Hepatocyte (in vitro differentiated cells): Measurements from ENCODE around the gene SERPINA10. TPM values are rescaled to one million over a fixed set of nuclear protein-coding genes. Genes with fewer than 3 reads are reported as not detected.

ENCODE experiments used
- DNase-seq: peaks from one replicate; pipeline ENCODE4 v3.0.0-alpha.2; 2016; ENCODE audit warnings: low spot score
- H2AFZ ChIP-seq: fragments of 200-600 bp; sonication (generic); 2 replicates; pipeline ENCODE4 v1.6.0; 2016; ENCODE audit warnings: antibody characterized with exemption, mild to moderate bottlenecking
- H3K27ac ChIP-seq: fragments of 200-600 bp; sonication (generic); 2 replicates; pipeline ENCODE4 v1.5.1; 2016; ENCODE audit warnings: mild to moderate bottlenecking
- H3K27me3 ChIP-seq: fragments of 200-600 bp; sonication (generic); 2 replicates; pipeline ENCODE4 v1.6.1; 2016
- H3K36me3 ChIP-seq: fragments of 200-600 bp; sonication (generic); replicated peaks from 2 replicates; pipeline ENCODE4 v1.5.1; 2016; ENCODE audit warnings: low read depth; ENCODE audit not compliant: insufficient read depth
- H3K4me1 ChIP-seq: fragments of 200-600 bp; sonication (generic); 2 replicates; pipeline ENCODE4 v1.5.1; 2016; ENCODE audit warnings: mild to moderate bottlenecking, moderate library complexity; ENCODE audit not compliant: insufficient read depth
- H3K4me2 ChIP-seq: fragments of 200-600 bp; sonication (generic); 2 replicates; pipeline ENCODE4 v1.6.0; 2016
- H3K4me3 ChIP-seq: fragments of 200-600 bp; sonication (generic); 2 replicates; pipeline ENCODE4 v1.5.1; 2016; ENCODE audit warnings: mild to moderate bottlenecking
- H3K79me2 ChIP-seq: fragments of 200-600 bp; sonication (generic); 2 replicates; pipeline ENCODE4 v1.6.0; 2017; ENCODE audit warnings: mild to moderate bottlenecking
- H3K9me2 ChIP-seq: fragments of 200-600 bp; sonication (generic); replicated peaks from 2 replicates; pipeline ENCODE4 v1.6.0; 2017; ENCODE audit warnings: mild to moderate bottlenecking; ENCODE audit not compliant: insufficient read depth
- H3K9me3 ChIP-seq: fragments of 200-600 bp; sonication (generic); 2 replicates; pipeline ENCODE4 v1.5.1; 2016; ENCODE audit warnings: low read depth, mild to moderate bottlenecking
- H4K20me1 ChIP-seq: fragments of 200-600 bp; sonication (generic); 2 replicates; pipeline ENCODE4 v1.6.0; 2016; ENCODE audit warnings: mild to moderate bottlenecking; ENCODE audit not compliant: insufficient read depth, poor library complexity, severe bottlenecking
- EZH2 ChIP-seq: fragments of 200-600 bp; sonication (generic); IDR thresholded peaks from 2 replicates; pipeline ENCODE4 v1.6.1; 2016; ENCODE audit warnings: antibody characterized with exemption, mild to moderate bottlenecking, borderline replicate concordance
- EZH2phosphoT487 ChIP-seq: fragments of 200-600 bp; sonication (generic); IDR thresholded peaks from one replicate; pipeline ENCODE4 v1.6.1; 2018; ENCODE audit warnings: antibody characterized with exemption, mild to moderate bottlenecking, low read depth, moderate library complexity; ENCODE audit not compliant: unreplicated experiment, severe bottlenecking
- WGBS: methylation state at CpG from one replicate; pipeline ENCODE4 v1.1.6; 2016; ENCODE audit warnings: low lambda C conversion rate; ENCODE audit errors: missing lambda C conversion rate; 5-methylcytosine and 5-hydroxymethylcytosine counted together
- polyA plus RNA-seq: library from polyadenylated mRNA; unstranded; fragments of >200 nt; fragmentation: Nextera tagmentation; extraction: Ambion mirVana; gene quantifications from 2 replicates; pipeline ENCODE4 v1.2.1, GENCODE V29; 2016
- total RNA-seq: library from RNA; depleted of rRNA; stranded (reverse); fragments of >200 nt; gene quantifications from 2 replicates; pipeline ENCODE4 v1.2.3, GENCODE V29; 2014
- TF ChIP-seq, protein P1 (sequence below): fragments of 200-600 bp; sonication (generic); IDR thresholded peaks from 2 replicates; pipeline ENCODE4 v1.5.1; 2016; ENCODE audit warnings: antibody characterized with exemption, mild to moderate bottlenecking; ENCODE audit not compliant: poor library complexity

Gene SERPINA10
- total and polyA plus RNA-seq, 2 experiments from 2014 or later = 10.5 to 23.0 TPM

DNA sequence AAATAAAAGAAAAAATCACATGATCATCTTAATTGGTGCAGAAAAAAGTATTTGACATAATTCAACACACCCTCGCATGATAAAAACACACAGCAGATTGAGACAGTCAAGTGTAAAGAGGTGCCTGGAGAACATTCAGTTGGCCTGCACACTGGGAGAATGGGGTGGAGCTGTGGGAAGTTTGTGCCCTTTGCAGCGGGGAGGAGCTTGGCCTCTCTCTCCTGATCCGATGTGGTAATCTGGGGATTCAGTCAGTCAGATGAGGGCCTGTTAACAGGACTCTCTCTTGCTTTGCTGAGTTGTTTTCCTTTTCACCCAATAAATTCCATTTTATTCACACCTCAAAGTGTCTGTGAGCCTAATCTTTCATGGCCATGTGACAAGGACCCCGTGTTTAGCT is 24.2 kb upstream of the SERPINA10 start:
- Histone ChIP-seq H3K36me3 (no peaks in the 10 kb centered on the region), H3K79me2 (no peaks in the 10 kb centered on the region), H3K4me3 (no peak overlapping the region), H2AFZ (no peak overlapping the region), H3K27me3 (no peaks in the 10 kb centered on the region), H3K4me2 (peak overlapping the region; percentile 23), H3K9me2 (no peaks in the 10 kb centered on the region), H4K20me1 (no peaks in the 10 kb centered on the region), H3K27ac (peak overlapping the region; percentile 84), H3K9me3 (no peaks in the 10 kb centered on the region), H3K4me1 (no peaks in the 10 kb centered on the region)
- no peak for TF ChIP-seq EZH2phosphoT487
- TF ChIP-seq, protein P1, sequence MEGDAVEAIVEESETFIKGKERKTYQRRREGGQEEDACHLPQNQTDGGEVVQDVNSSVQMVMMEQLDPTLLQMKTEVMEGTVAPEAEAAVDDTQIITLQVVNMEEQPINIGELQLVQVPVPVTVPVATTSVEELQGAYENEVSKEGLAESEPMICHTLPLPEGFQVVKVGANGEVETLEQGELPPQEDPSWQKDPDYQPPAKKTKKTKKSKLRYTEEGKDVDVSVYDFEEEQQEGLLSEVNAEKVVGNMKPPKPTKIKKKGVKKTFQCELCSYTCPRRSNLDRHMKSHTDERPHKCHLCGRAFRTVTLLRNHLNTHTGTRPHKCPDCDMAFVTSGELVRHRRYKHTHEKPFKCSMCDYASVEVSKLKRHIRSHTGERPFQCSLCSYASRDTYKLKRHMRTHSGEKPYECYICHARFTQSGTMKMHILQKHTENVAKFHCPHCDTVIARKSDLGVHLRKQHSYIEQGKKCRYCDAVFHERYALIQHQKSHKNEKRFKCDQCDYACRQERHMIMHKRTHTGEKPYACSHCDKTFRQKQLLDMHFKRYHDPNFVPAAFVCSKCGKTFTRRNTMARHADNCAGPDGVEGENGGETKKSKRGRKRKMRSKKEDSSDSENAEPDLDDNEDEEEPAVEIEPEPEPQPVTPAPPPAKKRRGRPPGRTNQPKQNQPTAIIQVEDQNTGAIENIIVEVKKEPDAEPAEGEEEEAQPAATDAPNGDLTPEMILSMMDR = no peak
- peak; percentile 79 for DNase-seq
- 57% methylated on average over 4 of the region's 4 CpGs for WGBS

DNA sequence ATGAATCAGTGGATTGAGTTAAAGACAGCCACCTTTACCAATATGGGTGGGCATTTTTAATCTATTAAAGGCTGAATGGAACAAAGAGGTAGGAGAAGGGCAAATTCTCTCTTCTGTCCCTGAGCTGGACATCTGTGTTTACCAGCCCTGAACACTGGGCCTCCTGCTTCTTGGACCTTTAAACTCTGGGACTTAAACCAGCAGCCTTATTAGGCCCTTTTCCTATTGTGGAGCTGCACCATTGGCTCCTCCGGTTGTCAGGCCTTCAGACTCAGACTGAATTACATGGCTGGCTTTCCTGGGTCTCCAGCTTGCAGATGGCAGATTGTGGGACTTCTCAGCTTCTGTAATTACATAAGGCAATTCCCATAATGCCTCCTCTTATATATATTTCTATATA is 23.6 kb upstream of the SERPINA10 start:
- Histone ChIP-seq H2AFZ (no peak overlapping the region), H4K20me1 (no peaks in the 10 kb centered on the region), H3K36me3 (no peaks in the 10 kb centered on the region), H3K4me3 (no peak overlapping the region), H3K79me2 (no peaks in the 10 kb centered on the region), H3K27ac (peak overlapping the region; percentile 67), H3K4me1 (no peaks in the 10 kb centered on the region), H3K9me3 (no peaks in the 10 kb centered on the region), H3K9me2 (no peaks in the 10 kb centered on the region), H3K27me3 (no peaks in the 10 kb centered on the region), H3K4me2 (peak overlapping the region; percentile 23)
- DNase-seq = no peak
- TF ChIP-seq, protein P1 = no peak
- TF ChIP-seq EZH2phosphoT487 = no peak
- no peak for TF ChIP-seq EZH2
- 53% methylated on average over 1 of the region's 1 CpG for WGBS

DNA sequence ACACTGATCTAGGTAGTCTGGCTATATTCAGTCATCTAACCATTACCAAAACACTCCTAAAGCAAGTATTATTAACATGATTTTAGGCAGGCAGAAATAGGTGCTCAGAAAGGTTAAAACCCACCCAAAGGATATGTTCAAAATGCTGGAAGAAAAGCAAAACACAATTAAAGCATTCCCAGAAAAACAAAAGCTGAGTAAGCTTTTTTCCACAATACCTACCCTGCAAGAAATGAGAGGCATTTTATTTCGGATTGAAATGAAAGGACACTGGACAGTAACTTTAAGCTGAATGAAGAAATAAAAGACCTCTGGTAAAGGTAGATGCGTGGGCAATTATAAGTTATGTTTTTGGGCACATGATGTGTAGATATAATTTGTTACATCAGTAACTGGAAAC is 21.8 kb upstream of the SERPINA10 start:
- Histone ChIP-seq H4K20me1 (no peaks in the 10 kb centered on the region), H3K4me3 (no peak overlapping the region), H3K36me3 (no peaks in the 10 kb centered on the region), H3K27ac (no peak overlapping the region), H3K9me2 (no peaks in the 10 kb centered on the region), H3K4me2 (no peak overlapping the region), H3K79me2 (no peaks in the 10 kb centered on the region), H3K4me1 (no peaks in the 10 kb centered on the region), H2AFZ (no peak overlapping the region), H3K27me3 (no peaks in the 10 kb centered on the region), H3K9me3 (no peaks in the 10 kb centered on the region)
- no peak for TF ChIP-seq EZH2
- no peak for TF ChIP-seq EZH2phosphoT487
- TF ChIP-seq, protein P1 = no peak
- no peak for DNase-seq
- WGBS = 79% methylated on average over 2 of the region's 2 CpGs

- WGBS = 88% methylated on average over 8 of the region's 8 CpGs
- Histone ChIP-seq H3K36me3 (no peaks in the 10 kb centered on the region), H2AFZ (no peak overlapping the region), H3K27ac (no peak overlapping the region), H3K4me1 (no peaks in the 10 kb centered on the region), H3K4me3 (no peak overlapping the region), H4K20me1 (no peaks in the 10 kb centered on the region), H3K9me2 (no peaks in the 10 kb centered on the region), H3K4me2 (no peak overlapping the region), H3K79me2 (no peaks in the 10 kb centered on the region), H3K27me3 (no peaks in the 10 kb centered on the region), H3K9me3 (no peaks in the 10 kb centered on the region)
- DNase-seq = no peak
- no peak for TF ChIP-seq EZH2phosphoT487
- TF ChIP-seq, protein P1 = no peak
- TF ChIP-seq EZH2 = no peak
Measured at GRCh38 chr14:94313991-94314655, 21.1 kb upstream of the SERPINA10 start.
